Inferior parietal cortex (tissue), 1 donor: Measurements from ENCODE around the gene PLGLB2.
"Not testable (repeated sequence)": the region's sequence is repeated elsewhere in the genome, so short reads cannot be mapped to it uniquely, and the experiment has no call there.

Experiments
- DNase-seq: peaks from one replicate; pipeline ENCODE4 v3.0.0-alpha.2; 2016; ENCODE audit errors: extremely low spot score

The PLGLB2 gene

GRCh38 chr2:87747791-87748190 lies at the start of gene PLGLB2:
Gene PLGLB2, plus strand, starts transcription at chr2:87748087. Its CDS starts 67 bp downstream, at chr2:87748154.
- DNase-seq, result not testable (repeated sequence)

GRCh38 chr2:87704572-87705323 lies 43.1 kb upstream of the PLGLB2 start:
- DNase-seq, result not testable (repeated sequence)

- DNase-seq, result not testable (repeated sequence)
Observed at GRCh38 chr2:87708368-87708767, 39.5 kb upstream of the PLGLB2 start.

GRCh38 chr2:87727940-87728599 lies 19.8 kb upstream of the PLGLB2 start:
- not testable (repeated sequence) for DNase-seq

GRCh38 chr2:87740928-87741327 lies 7.0 kb upstream of the PLGLB2 start:
- not testable (repeated sequence) for DNase-seq

- DNase-seq, result not testable (repeated sequence)
Observed at GRCh38 chr2:87742393-87743108, 5.3 kb upstream of the PLGLB2 start.

- DNase-seq, result not testable (repeated sequence)
Observed at GRCh38 chr2:87743638-87744037, 4.2 kb upstream of the PLGLB2 start.

- DNase-seq, result not testable (repeated sequence)
Observed at GRCh38 chr2:87745353-87745951, 2.4 kb upstream of the PLGLB2 start.

GRCh38 chr2:87748524-87748923 lies 637 bp downstream of the PLGLB2 start:
- not testable (repeated sequence) for DNase-seq

- DNase-seq, result not testable (repeated sequence)
Observed at GRCh38 chr2:87750560-87750959, 2.7 kb downstream of the PLGLB2 start.

- DNase-seq, result not testable (repeated sequence)
Observed at GRCh38 chr2:87754759-87755158, 6.9 kb downstream of the PLGLB2 start.
